ENCODE results near the gene NPHP4.
"Not testable (repeated sequence)": the region's sequence is repeated elsewhere in the genome, so short reads cannot be mapped to it uniquely, and the experiment has no call there.

The NPHP4 gene

GRCh38 chr1:5873556-5873955 is 118.7 kb downstream of the NPHP4 start:
- no peak for DNase-seq

DNA sequence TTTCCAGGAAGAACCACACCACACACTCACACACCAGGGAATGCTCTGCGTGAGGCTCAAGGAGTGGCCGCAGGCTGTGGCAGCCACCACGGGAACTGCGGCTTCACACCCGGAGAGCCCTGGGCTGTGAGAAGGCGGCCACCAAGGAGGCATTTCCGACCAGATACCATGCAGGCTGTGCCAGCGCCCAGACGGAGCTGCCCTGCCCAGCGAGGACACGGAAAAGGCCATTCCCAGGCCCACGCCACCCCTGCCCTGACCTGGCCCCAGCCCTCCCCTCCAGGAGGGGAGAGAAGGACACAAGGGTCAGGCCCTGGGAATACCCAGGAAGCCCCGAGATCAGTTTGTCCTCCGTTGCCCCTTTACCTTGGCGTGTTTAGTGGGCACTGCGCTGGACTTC is 119.3 kb downstream of the NPHP4 start:
- no peak for DNase-seq

GRCh38 chr1:5868931-5869500 is 123.2 kb downstream of the NPHP4 start:
- no peak for DNase-seq

DNA sequence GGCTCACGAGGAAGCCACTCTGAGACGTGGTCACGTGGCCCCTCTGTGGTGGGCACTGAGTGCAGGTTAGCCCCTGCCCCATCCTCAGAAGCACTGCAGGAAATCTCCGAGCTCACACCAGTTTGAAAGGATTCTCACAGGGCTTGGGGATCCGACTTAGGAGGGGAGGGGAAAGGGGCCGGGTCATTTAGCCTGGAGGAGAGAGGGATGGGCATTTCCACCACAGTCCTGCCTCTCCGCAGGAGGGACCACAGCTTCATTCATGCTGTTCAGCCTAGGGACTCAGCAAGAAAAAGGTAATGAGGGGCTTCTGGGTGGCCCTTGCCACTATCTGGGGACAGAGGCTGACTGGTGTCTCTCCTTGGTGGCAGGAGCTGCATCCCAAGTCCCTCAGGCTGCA is 126.5 kb downstream of the NPHP4 start:
- DNase-seq, result no peak

DNA sequence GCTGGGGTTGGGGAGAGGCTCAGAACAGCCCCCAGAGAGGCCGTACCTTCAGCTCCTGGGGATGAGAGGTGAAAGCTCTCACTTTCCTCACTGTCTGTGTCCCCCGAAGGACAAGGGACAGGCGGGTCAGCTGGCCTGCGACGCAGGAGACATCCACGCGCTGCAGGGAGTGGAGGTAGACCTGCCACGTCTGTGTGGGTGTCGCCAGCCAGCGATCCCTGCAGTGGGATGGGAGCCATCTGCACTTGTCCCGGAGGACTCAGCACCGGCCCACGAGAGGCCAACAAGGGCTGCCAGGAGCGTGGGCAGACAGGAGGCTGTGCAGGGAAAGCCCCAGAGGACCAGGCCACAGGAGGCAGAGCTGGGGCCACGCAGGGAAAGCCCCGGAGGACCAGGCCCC is 127.2 kb downstream of the NPHP4 start:
- no peak for DNase-seq

DNA sequence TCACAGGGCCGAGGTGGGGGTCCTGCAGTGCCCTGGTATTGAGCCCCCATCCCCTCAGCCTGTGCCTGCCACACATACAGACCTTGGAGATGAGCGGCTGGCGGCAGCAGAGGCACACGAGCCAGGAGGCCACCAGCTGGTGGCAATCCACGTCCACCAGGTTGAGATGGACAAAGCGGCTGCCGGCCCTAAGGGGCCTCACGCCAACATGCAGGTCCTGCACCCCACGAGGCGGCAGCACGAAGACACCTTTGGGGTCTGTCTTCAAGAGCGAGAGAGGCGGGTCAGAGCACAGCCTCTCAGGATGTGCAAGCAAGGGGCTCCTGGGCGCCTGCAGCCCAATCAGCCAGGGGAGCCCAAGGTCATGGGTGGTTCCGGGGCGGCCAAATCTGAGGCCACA is 128.0 kb downstream of the NPHP4 start:
- DNase-seq, result no peak

DNA sequence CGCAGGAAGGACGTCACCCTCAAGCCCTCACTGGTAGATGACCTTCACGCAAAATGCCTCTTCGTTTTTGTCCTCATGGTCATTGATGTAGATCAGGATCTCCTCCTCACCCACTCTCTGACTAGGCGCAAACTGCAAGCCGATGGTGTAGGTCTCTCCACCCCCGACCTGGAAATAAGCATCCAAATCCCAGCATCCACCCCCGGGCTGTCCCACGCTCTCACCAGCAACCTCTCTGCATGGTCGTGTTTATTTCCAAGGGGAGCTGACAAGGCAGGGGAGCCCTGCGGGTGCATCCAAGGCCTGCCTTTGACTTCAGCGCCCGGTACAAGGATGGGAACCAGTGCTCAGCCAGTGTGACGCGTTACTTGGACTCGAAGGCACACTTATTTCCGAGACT is 129.0 kb downstream of the NPHP4 start:
- DNase-seq, result no peak

GRCh38 chr1:5861871-5862825 is 130.1 kb downstream of the NPHP4 start:
- DNase-seq, result no peak

DNA sequence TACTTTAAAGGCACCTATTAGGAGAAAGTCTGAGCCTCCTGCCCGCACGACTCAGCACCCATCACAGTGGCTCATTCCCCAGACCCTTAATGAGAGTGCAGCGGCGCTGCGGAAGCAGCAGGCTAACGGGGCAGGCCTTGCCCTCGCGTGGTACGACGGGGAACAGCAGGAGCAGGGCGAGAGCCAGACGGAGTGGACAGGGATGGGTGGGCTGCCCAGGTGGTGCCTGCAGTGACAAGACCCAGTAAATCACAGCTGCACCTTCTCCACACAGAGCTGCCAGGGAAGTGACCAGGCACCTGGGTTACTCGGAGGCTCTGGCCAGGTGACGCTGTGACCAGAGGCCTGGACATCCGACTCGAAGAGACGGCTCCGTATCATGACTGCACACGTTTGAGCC is 131.9 kb downstream of the NPHP4 start:
- DNase-seq, result no peak

DNA sequence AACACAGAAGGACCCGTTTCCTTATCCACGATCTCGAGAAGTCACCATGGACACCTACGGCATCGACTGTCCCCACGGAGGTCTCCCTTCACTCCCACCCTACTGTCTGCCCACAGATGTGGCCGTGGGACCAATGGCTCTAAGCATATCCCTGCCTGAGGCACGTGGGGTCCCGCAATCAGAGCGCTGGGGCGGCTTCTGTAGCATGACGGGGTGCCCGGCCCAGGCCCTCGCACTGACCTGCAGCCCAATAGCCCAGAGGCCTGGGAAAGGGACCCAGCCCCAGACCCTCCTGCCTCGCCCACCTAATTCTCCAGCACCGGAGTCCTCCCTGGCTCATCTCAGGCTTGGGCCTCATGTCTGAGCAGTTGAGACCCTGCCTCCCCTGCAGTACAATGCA is 132.5 kb downstream of the NPHP4 start:
- DNase-seq, result no peak

GRCh38 chr1:5858844-5859407 is 133.3 kb downstream of the NPHP4 start:
- no peak for DNase-seq

GRCh38 chr1:5858246-5858645 is 134.0 kb downstream of the NPHP4 start:
- DNase-seq, result no peak

DNA sequence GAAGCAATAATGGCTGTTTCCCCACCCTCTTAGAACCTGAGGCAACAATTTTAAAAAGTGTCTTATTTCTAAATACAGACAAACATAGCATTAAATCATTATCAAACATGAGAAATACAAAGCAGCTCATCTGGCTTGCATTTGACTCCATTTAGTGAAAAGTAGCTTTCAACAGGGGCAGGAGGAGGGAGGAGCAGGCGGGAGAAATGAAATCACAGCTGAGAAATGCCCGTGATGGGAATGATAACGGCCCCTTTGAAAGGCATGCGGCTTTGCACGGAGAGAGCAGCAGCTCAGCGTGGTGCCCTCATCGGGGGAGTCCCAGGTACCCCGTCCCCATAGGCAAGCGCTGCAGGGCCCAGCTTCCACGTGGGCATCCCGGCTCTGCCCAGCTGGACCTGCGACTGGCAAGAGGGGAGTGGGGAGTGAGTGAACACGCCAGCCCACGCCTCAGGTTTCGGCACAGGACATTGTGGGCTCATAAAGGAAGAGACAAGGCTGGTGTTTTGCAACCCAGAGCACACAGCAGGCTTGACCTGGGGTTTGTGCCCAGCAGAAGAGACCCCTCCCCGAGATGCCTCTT is 134.6 kb downstream of the NPHP4 start:
- DNase-seq, result no peak

- DNase-seq, result no peak
These were observed 135.2 kb downstream of the NPHP4 start for GRCh38 chr1:5857011-5857410.

GRCh38 chr1:5856246-5856815 is 135.9 kb downstream of the NPHP4 start:
- no peak for DNase-seq

GRCh38 chr1:5855196-5855897 is 136.9 kb downstream of the NPHP4 start:
- no peak for DNase-seq

- DNase-seq, result no peak
These were observed 137.5 kb downstream of the NPHP4 start for GRCh38 chr1:5854754-5855153.

DNA sequence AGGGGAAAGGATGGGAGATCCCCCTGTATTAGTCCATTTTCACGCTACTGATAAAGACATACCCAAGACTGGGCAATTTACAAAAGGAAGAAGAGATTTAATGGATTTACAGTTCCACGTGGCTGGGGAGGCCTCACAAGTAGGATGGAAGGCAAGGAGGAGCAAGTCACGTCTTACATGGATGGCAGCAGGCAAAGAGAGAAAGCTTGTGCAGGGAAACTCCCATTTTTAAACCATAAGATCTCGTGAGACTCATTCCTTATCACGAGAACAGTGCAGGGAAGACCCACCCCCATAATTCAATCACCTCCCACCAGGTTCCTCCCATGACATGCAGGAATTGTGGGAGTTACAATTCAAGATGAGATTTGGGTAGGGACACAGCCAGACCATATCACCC is 138.4 kb downstream of the NPHP4 start:
- DNase-seq, result not testable (repeated sequence)

GRCh38 chr1:5850503-5850902 is 141.7 kb downstream of the NPHP4 start:
- DNase-seq, result no peak

DNA sequence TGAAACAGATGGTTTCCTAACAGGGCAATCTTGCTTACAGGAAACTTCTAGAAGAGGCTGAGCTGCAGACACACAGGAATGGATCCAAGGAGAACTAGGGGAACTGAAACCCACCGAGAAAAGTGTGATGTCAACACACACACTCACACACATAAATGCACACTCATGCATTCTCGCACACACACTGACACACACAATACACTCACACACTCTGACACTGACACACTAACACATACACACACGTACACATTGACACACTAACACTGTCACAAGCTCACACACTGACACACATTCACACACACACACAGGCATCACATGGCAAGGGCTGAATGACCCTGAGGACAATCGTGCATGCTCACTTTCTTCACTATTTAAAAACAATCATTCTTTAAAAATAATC is 142.7 kb downstream of the NPHP4 start:
- DNase-seq, result no peak

- no peak for DNase-seq
These were observed 145.1 kb downstream of the NPHP4 start for GRCh38 chr1:5847013-5847659.

- no peak for DNase-seq
These were observed 146.8 kb downstream of the NPHP4 start for GRCh38 chr1:5845376-5845775.

All from CD4-positive, alpha-beta T cell treated with Interleukin-4 for 1 hour (primary cell).